ENCODE results near the gene HNRNPUL2.

The HNRNPUL2 gene

DNA sequence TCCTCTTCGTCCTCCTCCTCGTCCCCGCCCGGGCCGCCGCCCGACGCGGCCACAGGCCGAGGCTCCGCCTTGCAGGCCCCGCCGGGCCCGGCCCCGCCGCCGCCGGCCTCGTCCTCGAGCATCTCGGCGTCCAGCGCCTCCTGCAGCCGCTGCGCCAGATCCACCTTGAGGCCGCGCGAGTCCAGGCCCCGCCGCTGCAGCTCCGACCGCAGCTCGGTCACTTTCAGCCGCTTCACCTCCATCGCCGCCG, 417 bp downstream of the HNRNPUL2 start:
- DNase-seq (ENCODE audit: low read depth): no peak

DNA sequence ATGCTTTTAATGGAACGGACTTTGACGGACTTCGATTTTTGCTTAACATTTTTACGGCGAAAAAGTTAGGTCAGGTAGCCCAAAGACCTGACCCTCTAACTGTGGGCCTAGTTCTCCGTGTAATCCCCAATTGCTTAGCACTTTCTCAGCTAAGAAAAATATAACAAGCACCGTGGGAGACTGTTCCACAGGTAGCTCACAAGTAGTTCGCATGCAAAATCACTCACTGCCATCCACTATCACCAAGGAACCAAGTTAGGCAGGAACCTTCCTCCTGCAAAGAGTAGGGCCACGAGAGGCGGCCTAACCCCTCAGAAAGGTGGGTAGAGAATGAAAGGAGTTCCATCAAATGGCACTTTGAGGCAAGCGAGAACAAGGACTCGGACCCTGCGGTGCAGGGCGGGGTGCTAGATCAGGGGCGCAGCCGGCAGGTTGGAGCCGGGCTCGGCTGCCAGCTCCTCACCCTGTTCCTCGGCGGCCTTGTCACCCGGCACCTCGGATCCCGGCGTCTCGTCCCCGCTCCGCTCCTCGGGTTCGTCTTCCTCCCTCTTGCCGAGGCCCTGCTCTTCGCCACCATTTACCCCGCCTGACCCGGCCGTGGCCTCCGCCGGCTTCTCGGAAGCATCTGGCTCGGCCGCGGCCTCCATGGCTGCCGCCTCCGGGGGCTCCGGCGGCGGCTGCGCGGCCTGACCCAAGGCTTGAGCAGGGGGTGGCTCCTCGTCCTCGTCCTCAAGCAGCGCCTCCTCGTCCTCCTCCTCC, 922 bp downstream of the HNRNPUL2 start:
- DNase-seq (ENCODE audit: low read depth): no peak

DNA sequence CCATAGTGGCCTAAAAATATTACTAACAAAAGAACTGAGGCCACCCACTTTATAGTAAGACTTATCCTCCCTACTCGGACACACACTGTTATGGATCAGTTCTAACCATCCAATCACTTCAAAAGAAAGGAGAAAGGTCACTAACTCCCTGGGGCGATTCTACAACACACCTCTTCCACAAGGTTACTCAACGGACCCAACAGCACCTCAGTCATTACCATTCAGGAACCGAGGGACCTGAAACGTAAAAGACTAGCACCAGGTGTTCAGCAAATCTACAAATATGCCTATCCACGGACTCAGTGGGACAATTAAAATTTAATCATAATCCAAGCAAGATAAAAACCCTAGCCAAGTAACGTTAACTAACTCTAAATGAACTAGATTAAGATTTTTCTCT, 1.6 kb downstream of the HNRNPUL2 start:
- DNase-seq (ENCODE audit: low read depth): no peak

DNA sequence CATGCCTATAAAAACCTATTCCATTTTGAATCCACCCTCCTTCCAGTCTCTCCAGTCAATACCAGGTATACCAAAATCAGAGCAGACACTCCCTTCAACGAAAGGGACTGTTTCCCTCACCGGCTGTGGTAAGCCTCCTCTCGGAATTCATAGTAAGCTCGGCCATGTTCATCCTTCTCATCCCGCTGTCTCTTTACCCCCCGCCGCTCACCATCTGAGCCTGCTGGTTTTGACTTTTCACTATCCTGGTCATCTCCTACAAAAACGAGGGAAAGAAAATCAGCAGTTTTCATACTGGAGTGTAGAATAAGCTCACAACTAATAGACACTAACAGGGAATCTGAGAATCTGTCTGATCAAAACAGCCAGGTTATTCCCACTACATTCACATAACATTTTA, 3.1 kb downstream of the HNRNPUL2 start:
- DNase-seq (ENCODE audit: low read depth): no peak

DNA sequence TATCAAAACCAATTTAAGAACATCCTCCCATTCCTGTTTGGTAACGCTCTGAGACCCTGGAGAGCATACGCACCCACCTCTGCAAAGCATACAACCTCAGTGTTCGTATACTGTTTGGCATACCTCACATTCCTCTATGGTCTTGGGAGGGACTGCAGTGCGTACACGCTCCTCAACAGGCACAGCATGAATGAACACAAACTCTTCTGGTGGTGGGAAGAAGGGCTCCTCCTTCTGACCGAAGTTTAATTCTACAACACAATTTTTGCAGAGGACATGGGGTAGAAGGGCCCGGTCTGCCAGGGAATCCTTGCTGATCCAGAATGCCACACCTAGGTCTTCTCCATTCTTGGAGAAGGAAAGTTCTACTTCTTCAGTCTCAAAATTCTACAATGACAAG, 5.3 kb downstream of the HNRNPUL2 start:
- DNase-seq (ENCODE audit: low read depth): no peak

DNA sequence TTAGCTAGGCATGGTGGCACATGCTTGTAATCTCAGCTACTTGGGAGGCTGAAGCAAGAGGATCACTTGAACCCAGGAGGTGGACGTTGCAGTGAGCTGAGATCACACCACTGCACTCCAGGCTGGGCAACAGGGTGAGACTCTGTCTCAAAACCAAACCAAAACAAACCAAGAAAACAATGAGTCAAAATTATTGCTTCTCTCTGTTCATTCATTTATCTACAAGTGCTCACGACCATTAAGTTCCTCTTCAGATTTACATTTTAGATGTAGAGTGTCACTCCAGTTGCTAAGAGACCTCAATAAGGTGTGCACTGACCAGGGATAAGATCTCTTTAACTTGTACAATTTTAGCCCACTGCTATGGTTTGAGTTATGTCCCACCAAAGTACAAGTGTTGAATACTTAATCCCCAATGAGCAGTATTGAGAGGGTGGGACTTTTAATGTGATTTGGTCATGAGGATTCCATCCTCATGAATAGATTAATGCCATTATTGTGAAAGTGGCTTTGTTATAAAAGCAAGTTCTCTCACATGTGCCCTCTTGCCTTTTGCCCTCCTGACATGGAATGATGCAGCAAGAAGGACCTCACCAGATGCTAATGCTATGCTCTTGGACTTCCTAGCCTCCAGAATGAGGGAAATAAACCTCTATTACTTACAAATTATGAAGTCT, 7.8 kb downstream of the HNRNPUL2 start:
- no peak for DNase-seq (ENCODE audit: low read depth)

DNA sequence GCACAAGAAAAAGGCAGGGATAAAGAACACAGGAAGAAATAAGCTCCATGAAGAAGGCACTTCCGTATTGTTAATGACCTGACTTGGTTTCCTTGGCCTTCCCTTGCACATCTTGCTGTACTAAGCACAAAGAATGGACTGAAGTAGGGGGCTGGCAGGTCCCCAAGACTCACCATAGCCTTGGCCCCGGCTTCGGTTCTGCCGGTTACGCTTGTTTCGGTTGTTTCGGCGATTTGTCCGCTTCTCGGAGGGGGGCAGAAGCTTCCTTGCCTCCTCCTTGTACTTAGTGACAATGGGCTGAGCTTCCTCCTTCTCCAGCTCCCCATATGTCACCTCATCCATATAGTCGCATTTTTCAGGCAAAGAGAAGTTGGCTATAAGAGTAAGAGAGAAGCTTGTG, 10.4 kb downstream of the HNRNPUL2 start:
- no peak for DNase-seq (ENCODE audit: low read depth)

DNA sequence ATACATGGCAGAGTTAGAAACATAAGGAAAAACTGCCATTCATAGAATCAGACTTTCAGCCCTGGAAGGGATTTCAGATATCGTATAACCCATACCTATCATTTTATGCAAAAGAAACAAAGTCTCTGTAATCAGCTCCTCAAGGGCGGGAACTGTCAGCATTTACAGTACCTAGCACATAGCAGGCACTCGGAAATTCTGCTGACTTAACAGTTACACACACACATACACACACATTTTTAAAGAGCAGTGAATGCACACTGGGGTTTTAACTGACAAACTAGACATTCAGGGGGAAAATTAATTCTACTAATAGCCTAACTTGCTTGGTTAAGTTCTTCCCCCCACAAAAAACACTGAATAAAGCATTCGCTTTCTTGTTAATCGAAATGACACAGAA, 11.1 kb downstream of the HNRNPUL2 start:
- no peak for DNase-seq (ENCODE audit: low read depth)

DNA sequence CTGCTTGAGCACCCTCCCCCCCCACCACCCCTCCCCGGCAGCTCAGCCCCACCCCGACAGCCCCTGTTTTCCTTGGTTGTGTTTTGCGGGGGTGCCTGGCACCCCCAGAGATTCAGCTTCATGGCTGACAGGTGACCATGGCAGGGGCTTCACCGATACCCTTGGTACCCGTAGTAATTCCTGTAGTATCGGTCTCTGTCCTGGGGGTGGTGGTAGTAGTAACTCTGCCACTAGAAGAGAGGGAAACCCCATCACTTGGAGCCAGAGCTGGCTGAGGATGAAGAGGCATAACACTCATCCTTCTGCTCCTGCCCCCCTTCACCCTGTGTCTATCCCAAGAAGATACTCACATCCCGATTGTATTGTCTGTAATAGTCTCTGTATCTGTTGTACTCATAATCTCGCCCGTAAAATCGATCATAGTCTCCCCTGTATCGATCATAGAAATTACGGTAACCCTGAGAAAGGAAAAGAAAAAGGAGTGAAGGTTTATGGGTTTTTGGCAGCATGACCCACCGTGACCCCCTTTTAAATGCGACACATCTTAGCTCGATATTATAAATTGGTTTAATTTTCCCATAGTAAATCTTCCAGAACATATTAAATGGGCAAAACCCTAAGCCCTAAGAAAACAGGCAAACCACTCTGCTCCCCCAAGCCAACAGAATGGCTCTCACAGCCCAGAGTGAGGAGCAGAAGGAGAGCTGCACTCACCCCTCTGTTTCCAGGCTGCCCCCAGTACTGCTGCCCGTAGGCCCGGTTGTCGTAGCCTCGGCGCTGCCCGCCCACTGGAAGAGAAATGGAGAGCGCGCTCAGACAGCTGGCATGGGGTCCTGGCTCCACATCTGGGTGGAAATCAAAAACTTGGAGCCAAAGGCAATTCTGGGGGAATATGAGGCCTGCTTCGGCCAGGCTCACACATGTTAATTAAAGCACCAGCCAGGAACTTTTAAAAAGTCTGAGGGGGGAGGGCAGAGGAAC, 11.8 kb downstream of the HNRNPUL2 start:
- no peak for DNase-seq (ENCODE audit: low read depth)

DNA sequence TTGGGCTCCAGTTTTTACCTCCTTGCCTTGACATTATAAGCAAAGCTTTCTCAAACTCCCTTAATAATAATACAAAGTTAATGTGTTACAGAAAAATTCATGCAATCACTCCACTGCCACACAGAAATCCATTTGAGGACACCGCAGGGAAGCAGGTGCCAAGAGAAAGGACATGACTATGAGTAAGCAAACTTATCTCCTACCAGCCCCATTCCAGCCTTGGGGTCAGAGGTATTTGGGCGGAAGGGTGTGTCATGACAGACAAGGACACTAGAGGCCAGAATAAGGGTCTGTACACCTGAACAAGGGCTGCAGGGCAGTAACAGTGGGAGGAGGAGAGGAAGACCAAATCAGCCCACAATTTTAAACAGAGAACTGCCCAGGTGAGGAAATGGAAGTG, 13.9 kb downstream of the HNRNPUL2 start:
- no peak for DNase-seq (ENCODE audit: low read depth)

DNA sequence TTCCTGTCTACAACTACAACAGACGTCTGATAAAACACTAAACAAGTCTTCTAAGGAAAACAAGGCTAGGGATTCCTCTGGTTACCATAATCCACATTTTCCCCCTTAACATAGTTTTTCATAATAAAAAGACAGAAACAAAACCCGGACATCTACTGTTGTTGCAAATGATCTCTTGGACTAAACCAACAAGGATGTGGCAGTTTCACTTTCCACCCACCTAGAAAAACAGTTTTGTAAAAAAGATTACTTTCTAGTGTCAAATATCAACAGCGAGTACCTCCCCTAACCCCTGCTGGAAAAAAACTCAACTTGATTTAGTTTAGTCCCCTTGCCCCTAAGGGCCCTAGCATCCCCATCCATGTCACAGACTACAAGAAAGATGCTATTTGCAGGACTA, 14.4 kb downstream of the HNRNPUL2 start:
- no peak for DNase-seq (ENCODE audit: low read depth)

DNA sequence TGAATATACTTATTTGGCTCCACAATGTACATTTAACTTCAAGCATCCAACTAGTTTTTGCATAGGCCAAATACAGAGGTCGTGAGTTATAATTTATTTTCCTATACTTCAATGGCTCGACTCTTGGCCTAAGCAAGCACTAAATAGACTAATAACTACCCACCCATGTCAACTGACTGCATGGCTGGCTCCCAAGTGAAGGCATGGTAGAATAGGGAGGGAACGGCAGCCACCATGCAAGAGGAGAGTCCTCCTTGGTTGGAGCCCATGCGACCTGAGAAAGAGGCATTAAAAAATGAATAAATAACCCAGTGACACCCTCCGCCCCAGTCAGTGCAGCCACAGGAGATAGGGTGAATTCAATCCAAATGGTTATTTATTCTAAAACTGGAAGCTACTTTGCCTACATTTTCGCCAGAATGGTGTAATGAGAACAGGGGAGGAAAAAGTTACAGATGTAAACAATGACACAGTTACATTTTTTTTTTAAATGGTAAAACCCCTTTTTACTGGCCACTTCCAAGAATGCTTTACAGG, 14.9 kb downstream of the HNRNPUL2 start:
- no peak for DNase-seq (ENCODE audit: low read depth)

DNA sequence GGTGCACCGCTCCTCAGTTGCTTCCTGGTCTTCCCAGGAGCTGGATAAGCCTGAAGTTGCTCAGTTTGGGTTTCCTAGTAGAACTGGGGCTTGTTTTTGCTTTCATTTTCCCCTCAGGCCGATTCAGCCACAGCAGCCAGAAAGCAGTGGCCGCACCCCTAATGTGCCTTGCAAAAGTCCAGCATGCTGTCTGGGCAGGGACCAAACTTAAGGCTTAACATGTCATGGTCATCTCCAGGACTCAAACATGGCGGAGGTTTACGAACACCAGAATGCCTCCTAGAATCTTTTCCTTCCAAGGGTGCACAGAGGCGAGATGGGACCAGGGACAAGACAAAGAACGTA, 17.3 kb downstream of the HNRNPUL2 start:
- DNase-seq (ENCODE audit: low read depth): no peak

DNA sequence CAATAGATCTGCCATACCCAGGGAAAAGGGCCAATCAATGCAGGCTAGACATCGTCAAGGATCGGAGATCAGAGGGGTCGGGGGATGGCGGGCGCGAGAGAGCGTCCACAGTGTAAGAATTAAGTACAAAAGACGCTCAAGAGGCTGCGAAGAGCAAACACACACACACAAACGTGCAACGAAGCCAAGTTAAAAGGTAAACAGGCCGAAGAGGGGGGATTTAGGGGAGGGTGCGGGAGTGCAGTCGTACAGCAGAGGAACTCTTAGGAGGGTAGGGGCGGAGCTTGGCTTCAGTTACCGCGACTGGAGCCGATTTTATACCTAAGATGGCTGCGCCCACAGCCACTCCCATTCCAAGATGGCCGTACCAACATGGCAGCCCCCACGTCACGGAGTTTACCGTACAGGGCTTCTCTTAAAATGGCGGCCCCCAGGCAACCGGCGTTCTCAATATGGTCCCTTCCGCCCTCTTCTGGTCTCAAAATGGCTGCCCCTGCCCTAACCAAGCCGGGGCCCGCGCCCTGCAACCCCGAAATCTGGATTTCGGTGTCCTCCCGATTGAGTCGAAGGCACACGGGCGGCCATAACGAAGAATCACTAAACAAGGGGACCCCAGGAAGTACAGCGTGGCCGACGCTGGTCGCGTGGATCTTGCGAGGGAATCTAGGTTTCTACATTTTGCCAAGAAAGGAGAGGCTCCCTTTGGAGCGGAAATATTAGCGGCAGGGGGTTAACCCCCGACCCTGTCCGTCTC, 17.8 kb downstream of the HNRNPUL2 start:
- peak; percentile 84 for DNase-seq (ENCODE audit: low read depth)

DNA sequence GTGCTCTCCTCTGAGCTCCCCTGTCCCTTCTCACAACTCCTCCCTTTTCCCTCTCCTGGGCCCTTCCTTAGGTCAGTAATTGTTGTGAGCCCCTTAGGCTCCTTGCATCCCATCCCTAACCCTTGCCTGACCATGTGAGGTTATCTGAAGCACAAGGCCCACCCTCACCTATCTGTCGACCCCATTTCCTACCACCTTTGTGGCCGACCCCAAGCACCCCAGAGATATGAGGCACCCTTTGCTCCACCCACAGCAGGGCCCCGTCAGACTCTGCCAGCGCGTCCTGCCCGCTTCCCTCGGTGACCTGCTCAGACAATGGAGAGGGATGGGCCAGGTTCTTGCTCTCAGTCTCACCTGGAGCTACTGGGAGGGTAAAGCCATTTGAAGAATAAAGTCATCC, 18.5 kb downstream of the HNRNPUL2 start:
- no peak for DNase-seq (ENCODE audit: low read depth)

DNA sequence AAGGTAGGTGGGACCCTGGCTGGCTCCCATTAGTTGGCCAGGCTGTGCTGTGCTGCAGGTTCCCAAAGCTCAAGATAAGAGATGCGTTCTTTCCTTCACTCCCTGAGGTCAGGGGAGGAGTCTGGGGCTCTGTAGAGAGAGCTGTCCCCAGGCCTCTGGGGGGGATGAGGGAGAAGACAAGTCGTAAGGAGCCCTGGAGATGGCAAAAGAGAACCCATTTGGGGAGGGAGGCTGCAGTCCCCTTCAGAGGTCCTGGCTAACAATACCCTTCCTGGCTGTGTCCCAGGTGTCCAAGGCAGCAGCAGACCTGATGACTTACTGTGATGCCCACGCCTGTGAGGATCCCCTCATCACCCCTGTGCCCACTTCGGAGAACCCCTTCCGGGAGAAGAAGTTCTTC, 18.9 kb downstream of the HNRNPUL2 start:
- DNase-seq (ENCODE audit: low read depth): no peak

DNA sequence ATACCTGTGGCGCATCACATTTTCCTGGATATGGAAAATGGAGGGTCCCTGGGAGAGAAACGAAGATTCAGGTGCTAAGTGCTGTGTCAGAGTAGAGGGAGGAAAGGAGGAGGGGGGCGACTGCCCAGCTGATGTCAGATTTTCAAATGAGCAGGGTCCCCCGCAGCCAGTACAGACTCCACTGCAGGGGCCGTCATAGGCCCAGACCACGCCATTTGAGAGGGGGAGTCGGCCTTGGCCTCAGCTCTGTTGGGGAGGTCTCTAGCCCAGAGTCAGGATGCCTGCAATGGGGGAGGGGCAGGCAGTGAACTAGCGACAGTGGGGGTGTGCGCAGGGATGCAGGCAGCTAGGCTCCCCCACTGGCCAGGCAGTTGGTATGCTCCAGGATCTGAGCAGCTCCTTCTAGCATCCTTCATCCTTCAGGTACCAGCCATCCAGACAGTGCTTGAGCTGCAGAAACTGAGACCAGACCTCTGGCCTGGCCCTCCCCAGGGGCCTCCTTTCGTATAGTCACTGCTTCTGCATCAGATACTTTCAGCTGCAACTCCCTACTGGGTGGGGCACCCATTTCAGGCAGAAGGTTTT, 19.9 kb downstream of the HNRNPUL2 start, which contains the start of the genes BSCL2 and GNG3:
Gene BSCL2, minus strand, starts transcription at position 148 of the 585 bp plus-strand sequence. CDS start 229 bp downstream, outside the sequence.
Gene GNG3, plus strand, starts transcription at position 400 of the 585 bp plus-strand sequence. CDS start 620 bp downstream, outside the sequence.
- DNase-seq (ENCODE audit: low read depth): no peak

DNA sequence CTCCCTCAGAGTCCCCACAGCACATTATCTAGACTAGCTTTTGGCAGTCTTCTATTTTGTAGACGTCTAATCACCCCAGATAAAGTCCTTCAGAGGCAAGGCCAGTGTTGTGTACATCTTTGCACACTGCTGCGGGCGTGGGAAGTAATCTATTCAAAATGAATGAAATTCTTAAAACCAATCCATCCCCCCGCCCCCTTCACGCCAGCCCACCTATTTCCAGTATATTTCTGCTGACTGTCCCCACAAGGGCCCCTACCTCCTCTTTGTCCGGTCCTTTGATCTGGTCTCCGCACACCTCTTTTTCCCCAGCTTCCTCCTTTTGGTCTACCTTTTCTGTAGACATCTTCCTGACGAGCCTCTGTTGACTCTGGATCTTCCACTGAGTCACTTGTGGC, 20.4 kb downstream of the HNRNPUL2 start:
- DNase-seq (ENCODE audit: low read depth): no peak

DNA sequence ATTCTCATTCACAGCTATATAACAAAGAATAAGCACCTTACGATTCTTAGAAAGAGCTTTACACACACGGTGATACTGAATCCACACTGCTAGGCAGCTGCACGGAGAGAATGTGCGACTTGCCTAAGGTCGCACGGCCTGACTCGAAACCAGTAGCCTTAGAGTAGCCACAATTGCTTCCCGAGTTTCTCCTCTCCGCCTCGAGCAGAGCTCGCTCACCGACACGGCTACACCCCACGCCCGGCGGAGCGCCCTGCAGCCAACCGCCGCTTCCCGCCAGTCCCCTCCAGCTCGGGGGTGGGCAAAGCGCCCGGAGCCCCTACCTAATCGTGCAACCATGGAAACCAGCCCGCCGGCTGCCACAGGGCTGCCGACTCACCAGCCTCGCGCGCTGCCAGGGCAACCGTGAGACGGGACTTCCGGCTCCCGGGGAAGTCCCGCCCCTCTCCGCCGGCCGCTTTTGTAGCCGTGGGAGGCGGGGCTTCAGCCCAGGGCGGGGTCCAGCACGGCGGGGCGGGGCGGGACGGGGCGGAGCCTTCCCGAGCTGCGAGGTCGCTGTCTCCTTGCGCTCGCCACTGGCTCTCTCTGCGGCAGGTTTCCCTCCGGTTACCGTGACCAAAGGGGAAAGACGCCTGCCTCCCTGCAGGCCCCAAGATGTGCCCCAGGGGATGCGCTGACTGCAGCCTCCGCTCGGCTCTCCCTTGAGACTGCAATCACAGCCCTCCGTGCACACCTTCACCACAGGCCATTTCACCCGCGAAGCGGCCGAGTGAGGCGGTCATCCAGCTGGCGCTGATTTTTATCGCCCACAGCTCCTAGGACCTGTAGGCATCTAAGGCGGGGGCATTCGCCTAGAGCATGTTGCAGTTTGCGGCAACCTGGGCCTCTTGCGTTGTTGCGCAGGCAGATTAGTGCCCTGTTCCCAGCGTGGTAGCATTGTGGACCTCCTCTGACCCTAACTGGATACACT, 21.1 kb downstream of the HNRNPUL2 start:
- no peak for DNase-seq (ENCODE audit: low read depth)

DNA sequence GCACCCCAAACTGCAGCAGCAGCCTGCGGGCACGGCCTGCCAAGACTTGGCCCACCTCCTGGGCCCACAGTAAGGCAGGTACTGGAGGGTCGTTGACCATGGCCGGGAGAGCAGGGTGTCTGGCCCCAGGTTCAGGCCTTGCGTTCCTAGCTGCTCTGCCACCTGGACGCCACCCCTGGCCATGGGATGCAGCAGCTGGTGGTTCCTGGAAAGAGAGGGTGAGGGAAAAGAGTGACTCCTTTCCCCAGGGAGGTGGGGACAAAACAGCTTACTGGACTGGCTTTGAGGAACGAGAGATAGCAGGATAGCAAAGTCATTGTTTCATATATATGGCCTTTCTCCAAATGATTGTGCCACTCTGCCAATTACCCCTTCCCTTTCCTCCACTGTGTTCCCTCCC, 21.8 kb downstream of the HNRNPUL2 start:
- no peak for DNase-seq (ENCODE audit: low read depth)
